ENCODE measurements around the gene AGER. TPM values are rescaled to one million over a fixed set of nuclear protein-coding genes. Genes with fewer than 3 reads are reported as not detected.
"Not testable (repeated sequence)": the region's sequence is repeated elsewhere in the genome, so short reads cannot be mapped to it uniquely, and the experiment has no call there.

AGER gene
- total RNA-seq, 4 donors from 2014 or later, result 0.48 to 9.3 (median 1.2) TPM

DNA sequence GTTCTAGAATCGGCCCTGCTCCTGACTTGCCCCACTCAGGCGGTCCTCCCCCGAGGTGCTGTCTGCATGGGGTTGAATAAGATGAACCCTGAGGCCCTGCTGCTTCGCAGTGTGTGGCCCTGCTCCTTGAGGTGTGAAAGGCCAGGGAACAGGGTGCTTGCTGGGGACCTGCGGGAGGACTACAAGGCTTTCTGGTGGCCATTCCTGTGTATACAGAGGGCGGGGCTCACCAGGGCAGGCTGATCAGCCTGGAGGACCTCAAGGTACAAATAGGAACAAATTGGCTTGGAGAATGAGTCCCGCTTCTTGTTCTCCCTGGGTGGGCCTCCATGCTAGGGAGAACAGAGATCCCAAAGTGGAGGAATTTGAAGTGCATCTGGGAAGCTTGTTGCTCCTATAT lies 34.1 kb upstream of the AGER start:
- TF ChIP-seq, protein P1, sequence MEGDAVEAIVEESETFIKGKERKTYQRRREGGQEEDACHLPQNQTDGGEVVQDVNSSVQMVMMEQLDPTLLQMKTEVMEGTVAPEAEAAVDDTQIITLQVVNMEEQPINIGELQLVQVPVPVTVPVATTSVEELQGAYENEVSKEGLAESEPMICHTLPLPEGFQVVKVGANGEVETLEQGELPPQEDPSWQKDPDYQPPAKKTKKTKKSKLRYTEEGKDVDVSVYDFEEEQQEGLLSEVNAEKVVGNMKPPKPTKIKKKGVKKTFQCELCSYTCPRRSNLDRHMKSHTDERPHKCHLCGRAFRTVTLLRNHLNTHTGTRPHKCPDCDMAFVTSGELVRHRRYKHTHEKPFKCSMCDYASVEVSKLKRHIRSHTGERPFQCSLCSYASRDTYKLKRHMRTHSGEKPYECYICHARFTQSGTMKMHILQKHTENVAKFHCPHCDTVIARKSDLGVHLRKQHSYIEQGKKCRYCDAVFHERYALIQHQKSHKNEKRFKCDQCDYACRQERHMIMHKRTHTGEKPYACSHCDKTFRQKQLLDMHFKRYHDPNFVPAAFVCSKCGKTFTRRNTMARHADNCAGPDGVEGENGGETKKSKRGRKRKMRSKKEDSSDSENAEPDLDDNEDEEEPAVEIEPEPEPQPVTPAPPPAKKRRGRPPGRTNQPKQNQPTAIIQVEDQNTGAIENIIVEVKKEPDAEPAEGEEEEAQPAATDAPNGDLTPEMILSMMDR (IDR thresholded peaks at IDR 0.05), result no peak
- DNase-seq (ENCODE audit: low spot score), result no peak
- no peak for ATAC-seq (ENCODE audit: low FRiP score)

DNA sequence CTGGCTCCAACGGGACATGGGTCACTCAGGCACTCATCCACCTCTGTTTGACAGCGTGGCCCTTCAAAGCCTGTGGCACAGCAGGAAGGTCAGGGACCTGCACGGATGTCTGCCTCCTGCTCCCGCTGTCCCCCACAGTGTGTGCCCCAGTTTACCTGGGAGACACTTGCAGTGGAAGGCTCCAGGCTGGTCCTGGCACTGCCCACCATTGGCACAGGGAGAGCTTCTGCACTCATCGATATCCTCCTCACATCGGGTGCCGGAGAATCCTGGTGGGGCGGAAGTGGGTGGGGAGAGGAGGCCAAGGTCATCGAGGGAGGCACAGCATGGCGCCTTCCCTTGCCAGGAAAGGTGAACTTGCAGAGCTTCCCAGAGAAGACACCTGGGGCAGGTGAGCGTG lies 32.9 kb upstream of the AGER start:
- DNase-seq (ENCODE audit: low spot score) (no peak), ATAC-seq (ENCODE audit: low FRiP score) (no peak)
- TF ChIP-seq, protein P1 (IDR thresholded peaks at IDR 0.05), result no peak

DNA sequence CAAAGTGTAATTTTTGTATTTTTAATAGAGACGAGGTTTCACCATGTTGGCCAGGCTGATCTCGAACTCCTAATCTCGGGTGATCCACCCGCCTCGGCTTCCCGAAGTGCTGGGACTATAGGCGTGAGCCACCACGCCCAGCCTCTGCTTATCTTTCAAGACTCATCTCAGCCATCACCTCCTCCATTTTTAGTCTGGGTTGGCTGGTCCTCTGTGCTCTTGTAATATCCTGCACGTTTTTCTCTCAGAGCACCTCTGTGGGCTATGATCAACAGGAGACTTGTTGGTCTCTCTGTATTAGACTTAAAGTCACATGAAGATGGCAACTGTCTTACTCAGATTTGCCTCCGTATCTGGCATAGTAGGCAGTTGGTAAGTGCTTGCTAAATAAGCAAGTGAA lies 32.2 kb upstream of the AGER start:
- TF ChIP-seq, protein P1 (IDR thresholded peaks at IDR 0.05), result no peak
- DNase-seq (ENCODE audit: low spot score) (no peak), ATAC-seq (ENCODE audit: low FRiP score) (no peak)

DNA sequence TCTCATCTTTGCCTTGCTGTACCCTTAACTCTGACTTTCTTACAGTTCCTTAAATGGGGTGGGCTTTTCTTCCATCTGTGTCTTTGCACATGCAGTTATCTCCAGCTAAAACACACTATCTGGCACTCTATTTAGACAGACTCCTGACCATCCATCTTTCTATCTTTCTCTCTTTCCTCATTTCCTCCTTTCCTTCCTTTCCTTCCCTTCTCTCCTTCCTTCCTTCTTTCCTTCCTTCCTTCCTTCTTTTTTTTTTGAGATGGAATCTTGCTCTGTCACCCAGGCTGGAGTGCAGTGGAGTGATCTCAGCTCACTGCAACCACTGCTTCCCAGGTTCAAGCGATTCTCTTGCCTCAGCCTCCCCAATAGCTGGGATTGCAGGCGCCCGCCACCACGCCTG lies 31.6 kb upstream of the AGER start:
- TF ChIP-seq, protein P1 (IDR thresholded peaks at IDR 0.05), result no peak
- ATAC-seq (ENCODE audit: low FRiP score) (no peak), DNase-seq (ENCODE audit: low spot score) (no peak)

DNA sequence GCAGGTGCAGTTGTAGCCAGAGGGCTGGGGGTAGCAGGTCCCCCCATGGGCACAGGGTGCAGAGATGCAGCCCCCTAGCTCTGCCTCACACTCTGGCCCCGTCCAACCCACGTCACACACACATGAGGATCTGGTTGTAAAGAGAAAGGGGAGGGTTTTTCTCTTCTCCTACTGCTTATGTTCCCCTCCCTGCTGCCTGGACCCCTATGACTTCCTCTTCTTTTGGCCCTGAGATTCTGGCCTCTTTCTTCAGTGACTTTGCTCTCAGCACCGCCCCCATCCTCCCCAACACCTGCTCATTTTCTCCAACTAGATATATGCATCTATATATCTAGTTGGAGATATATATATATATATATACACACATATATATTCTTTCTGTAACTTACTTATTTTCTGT lies 30.1 kb upstream of the AGER start:
- TF ChIP-seq, protein P1 (IDR thresholded peaks at IDR 0.05), result no peak
- no peak for DNase-seq (ENCODE audit: low spot score)

DNA sequence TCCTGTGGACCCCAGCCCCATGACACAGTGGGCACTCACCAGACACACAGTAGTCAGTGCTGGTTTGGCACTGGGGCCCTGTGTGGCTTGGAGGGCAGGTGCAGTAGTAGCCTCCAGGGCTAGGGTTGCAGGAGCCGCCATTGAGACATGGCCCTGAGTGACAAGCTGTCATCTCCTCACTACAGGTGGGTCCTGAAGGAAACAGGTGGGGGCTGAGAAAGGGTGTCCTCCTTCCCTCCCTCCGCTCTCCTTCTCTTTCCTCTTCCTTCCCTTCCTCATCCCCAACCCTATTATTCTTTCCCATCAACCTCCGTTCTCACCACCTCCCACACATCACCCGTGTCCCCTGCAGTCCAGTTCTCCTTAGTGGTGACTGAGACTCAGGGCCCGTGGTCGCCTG lies 29.6 kb upstream of the AGER start:
- TF ChIP-seq, protein P1 (IDR thresholded peaks at IDR 0.05), result no peak
- no peak for DNase-seq (ENCODE audit: low spot score)
- no peak for ATAC-seq (ENCODE audit: low FRiP score)

More for the DNA sequence above, 30.1 kb upstream of the AGER start:
- ATAC-seq (ENCODE audit: low FRiP score), result no peak

DNA sequence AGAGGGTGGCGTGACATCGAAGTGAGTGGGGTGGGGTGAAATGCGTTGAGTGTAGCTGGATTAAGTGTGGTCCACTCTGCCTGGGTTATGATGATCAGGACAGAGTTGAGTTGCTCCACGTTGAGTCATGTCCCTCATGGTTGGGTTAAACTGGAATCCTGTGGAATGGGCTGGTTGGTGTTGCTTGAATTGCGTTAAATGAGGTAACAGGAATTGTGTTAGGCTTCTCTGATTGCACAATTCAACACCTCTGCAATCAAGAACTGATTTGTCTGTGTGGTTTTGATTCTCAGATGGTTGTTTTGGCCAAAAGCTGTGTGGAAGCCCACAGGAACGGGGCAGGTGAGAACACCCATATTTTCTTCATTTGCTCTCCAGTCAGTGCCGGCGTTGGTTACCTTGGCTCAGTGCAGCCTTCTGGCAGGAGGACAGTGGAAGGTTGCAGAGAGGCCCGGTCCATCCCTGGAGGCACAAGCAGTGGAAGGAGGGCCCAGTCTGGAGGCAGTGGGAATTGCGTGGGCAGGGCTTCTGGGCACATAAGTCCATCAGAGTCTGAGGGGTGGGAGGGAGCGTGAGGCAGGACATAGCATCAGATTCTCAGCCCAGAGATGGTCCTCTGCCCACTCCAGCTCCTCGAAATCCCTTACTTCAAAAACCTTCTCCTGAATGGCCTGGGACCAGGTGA lies 28.2 kb upstream of the AGER start:
- DNase-seq (ENCODE audit: low spot score) (no peak), ATAC-seq (ENCODE audit: low FRiP score) (no peak)
- TF ChIP-seq, protein P1 (IDR thresholded peaks at IDR 0.05), result no peak

DNA sequence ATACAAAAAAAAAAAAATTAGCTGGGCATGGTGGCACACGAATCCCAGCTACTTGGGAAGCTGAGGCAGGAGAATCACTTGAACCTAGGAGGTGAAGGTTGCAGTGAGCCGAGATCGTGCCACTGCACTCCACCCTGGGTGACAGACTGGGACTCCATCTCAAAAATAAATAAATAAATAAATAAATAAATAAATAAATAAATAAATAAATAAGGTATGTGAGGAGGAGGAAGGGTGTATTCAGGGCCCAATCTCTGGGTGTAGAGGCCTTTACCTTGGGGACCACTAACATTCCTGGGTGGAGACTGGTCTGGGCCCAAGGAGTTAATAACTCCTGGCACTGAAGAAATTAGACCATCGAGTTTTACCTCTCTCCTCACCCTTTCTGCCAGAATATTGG lies 27.4 kb upstream of the AGER start:
- not testable (repeated sequence) for ATAC-seq (ENCODE audit: low FRiP score); DNase-seq (ENCODE audit: low spot score)

Measured in omental fat pad (tissue), 4 donors.